Measurements from ENCODE around the gene OSBPL6.

OSBPL6 gene

GRCh38 chr2:178237488-178238153, 43.3 kb downstream of the OSBPL6 start:
- no peak for DNase-seq (ENCODE audit: low read depth in 1 of 2, low spot score in 1 of 2)

DNA sequence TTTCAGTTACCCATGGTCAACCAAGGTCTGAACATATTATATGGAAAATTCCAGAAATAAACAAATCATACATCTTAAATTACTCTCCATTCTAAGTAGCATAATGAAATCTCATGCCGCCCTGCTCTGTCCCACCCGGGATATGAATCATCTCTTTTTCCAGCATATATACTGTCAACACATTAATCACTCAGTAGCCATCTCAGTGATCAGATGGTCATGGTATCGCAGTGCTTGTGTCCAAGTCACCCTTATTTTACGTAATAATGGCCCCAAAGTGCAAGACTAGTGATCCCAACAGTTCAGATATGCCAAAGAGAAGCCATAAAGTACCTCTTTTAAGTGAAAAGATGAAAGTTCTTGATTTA, 43.8 kb downstream of the OSBPL6 start:
- DNase-seq (ENCODE audit: low read depth in 1 of 2, low spot score in 1 of 2), result no peak

- DNase-seq (ENCODE audit: low read depth in 1 of 2, low spot score in 1 of 2), result no peak
Measured at GRCh38 chr2:178238750-178239149, 44.4 kb downstream of the OSBPL6 start.

DNA sequence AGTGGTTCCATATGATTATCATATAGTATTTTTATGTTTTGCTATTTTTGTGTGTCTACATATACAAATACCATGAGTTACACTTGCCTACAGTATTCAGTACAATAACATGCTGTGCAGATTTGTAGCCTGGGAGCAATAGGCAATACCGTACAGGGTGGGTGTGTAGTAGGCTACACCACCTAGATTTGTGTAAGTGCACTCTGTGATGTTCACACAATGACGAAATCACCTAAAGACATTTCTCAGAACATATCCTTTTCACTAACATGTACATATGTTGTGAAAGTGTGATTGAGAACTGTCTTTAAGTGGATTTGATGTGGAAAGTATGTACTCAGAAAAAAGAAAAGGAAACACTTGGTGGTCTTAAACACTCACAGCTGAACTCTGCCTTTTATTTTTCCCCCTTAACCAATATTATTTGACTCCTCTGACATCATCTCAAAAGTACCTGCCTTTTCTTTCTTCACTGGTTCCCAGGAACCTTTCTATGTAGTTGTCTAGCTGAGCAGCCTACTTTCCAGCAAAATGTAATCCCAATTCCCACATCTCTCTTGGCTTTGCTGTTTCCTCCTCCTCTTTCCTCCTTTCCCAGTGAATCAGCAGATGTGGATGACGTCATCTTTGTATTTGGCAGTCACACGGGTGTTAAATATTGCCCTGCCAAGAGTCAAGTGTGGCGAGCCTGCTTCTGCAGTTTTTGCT, 47.7 kb downstream of the OSBPL6 start:
- no peak for DNase-seq (ENCODE audit: low read depth in 1 of 2, low spot score in 1 of 2)

DNA sequence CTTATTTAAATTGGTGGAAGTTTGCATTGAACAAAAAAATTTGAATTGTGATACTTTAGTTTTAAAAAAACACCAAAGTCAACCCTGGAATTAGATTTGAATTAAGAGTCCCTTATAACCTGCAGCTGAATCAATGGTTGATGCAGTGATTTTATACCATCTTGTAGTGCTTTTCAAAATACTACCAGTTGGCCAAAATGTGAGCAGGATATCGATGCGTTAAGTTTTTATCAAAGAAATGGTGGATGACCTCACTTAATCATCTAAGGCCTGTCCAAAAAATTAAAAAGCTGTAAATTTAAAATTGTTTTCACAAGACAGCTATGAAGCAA, 48.2 kb downstream of the OSBPL6 start:
- no peak for DNase-seq (ENCODE audit: low read depth in 1 of 2, low spot score in 1 of 2)

- DNase-seq (ENCODE audit: low read depth in 1 of 2, low spot score in 1 of 2), result no peak
Measured at GRCh38 chr2:178243961-178244360, 49.6 kb downstream of the OSBPL6 start.

DNA sequence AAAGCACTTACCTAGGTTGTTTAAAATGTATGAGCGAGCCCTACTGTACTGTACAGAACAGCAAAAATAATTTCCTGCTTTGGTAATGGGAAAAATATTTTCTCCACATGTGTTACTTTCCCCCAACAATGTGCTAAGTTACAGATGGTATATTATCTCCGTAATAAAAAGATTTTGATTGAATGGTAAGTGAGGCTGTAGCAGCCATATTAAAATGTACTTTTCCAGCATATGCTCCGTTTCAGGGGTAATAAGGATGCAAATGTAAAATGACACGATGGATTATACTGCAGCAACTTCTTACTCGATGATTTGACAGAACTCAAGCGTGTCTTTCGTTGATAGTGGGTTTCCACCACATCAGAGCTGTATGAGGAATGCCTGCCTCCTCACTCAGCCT, 50.5 kb downstream of the OSBPL6 start:
- no peak for DNase-seq (ENCODE audit: low read depth in 1 of 2, low spot score in 1 of 2)

DNA sequence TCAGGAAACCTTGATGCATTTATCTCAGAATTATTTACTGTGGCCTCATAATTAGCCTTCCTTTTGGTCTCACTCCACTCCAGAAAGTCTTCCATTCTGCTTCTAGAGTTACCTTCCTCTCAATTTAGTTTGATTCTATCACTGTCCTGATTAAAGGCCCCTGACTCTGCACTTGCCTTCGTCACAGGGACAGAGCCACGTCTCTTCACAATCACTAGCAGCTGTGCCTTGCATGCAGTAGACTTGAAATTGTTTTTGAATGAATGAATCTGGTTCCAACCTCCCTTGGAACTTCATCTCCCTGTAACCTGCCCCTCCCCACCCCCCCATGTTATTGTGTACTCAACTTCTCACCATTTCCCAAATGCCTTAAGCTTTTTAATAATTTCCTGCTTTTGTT, 52.4 kb downstream of the OSBPL6 start:
- DNase-seq (ENCODE audit: low read depth in 1 of 2, low spot score in 1 of 2), result no peak

DNA sequence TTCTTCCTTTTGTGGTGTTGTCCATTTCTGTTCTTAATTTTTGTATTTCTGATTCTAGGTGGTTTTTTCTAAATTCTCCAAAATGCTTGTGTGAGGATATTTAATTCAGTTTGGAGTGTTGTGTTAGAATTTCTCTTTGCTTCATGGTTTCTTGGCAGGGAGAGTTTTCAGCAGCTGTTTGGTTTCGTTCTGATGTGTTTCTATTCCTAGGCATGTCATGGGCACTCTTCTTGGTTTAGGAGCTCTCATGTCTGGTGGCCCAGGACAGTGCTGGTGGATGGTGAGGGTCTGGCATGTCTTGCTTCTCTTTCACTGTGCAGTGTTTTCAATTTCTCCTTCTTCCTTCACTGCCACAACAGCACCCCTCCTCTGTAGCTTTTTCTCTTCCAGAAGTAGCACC, 52.9 kb downstream of the OSBPL6 start:
- DNase-seq (ENCODE audit: low read depth in 1 of 2, low spot score in 1 of 2), result no peak

- no peak for DNase-seq (ENCODE audit: low read depth in 1 of 2, low spot score in 1 of 2)
Measured at GRCh38 chr2:178250429-178250828, 56.1 kb downstream of the OSBPL6 start.

- DNase-seq (ENCODE audit: low read depth in 1 of 2, low spot score in 1 of 2), result no peak
Measured at GRCh38 chr2:178251151-178251955, 57.0 kb downstream of the OSBPL6 start.

DNA sequence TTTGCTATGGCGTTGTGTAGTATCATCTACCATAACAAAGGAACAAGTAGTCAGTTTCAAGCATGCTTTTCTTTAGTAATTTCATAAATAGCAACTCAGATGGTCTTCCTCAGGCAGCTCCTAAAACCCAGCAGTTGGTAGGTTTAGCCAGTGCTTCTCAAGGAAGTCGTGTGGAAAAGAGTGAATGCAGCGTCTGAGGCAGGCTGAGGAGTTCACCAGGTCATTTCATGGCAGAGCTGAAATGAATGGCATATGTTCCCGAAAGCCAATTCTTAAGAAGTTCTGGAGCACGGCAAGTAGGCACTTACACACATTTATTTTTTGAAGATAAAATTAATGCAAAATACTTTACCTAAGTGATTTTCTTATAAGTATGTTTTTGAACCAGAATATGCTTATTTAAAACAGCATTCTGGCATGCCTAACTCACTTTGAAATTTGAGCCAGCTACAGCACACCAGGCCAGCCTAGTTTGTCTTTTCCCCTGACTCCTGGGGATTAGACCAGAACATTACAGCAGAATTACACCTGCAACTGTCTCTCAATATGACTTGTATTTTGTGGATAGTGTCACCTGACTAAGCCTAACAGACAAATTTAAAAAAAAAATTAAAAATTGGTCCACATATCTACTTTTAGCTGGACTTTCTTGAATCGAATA, 62.2 kb downstream of the OSBPL6 start:
- DNase-seq (ENCODE audit: low read depth in 1 of 2, low spot score in 1 of 2), result no peak

DNA sequence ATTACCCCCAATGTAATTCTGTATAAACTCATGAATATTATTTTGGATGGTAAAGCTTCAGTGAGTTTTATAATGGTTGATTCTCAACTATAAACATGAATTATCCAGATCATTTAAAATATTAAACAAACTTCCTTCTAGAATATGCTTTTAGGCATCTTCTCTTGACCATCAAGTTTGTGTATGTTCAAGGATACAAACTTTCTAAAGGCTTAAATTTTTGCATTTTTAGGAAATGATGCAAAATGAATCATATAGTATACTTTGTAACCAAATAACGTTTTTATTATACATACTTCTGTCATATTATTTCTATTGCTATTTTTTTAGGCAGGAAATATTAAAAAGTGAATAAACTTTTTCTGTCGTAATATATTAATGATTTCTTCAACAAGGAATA, 62.8 kb downstream of the OSBPL6 start:
- no peak for DNase-seq (ENCODE audit: low read depth in 1 of 2, low spot score in 1 of 2)

DNA sequence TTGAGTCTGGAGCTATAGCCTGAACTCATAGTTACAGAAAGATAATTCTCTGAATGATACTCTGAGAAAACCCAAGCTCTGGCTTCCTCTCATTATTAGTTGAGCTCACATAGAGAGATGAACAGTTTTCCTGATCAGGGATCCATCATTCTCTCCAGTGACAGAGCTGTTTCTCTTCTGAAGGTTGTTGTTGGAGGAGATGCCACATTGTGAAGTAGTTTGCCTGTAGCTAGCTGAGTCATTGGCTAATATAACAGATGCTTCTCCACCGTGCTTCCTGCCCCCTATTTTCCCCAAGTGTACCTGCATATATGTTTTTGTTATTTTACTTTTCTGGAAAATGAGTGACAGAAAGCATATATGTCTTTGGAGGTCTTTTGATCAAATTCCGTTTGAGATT, 64.6 kb downstream of the OSBPL6 start:
- DNase-seq (ENCODE audit: low read depth in 1 of 2, low spot score in 1 of 2), result no peak

DNA sequence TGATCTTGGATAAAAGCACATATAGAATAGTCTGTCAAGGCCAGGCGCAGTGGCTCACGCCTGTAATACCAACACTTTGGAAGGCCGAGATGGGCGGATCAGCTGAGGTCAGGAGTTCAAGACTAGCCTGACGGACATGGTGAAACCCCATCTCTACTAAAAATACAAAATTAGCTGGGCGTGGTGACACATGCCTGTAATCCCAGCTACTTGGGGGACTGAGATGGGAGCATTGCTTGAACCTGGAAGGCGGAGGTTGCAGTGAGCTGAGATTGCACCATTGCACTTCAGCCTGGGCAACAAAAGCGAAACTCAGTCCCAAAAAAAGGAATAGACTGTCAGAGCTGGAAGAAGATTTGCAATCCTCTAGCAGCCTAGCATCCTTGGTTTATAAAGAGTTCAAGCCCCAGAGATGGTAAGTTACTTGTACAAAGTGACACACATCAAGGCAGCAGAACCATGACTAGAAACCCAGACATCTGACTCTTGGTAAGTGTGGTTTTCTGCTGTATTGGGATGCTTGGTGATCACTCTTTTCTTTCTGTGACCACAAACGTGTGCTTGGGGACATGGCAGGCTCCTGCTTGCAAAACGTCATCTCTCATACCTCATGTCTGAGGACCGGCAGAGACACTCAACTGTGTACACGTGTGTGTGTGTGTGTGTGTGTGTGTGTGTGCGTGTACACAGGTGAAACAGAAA, 69.0 kb downstream of the OSBPL6 start:
- no peak for DNase-seq (ENCODE audit: low read depth in 1 of 2, low spot score in 1 of 2)

DNA sequence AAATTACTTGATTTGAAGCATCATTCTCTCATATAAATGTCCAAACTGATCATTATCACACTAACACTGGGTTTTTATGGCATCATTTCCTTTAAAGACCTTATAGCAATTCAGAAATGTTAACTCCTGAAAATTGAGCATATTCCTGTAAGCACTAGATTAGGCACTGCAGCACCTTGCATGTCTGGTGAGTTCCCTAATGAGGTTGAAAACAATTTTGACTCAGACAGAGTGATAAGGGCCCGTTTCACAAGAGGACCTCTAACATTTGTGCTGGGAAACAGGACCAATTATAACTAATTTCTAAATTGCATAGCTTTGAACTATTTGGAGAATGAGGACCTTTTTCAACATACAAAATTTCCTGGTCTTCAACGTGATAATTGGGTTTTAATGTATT, 69.9 kb downstream of the OSBPL6 start:
- DNase-seq (ENCODE audit: low read depth in 1 of 2, low spot score in 1 of 2), result no peak

- no peak for DNase-seq (ENCODE audit: low read depth in 1 of 2, low spot score in 1 of 2)
Measured at GRCh38 chr2:178265851-178266250, 71.5 kb downstream of the OSBPL6 start.

GRCh38 chr2:178266445-178266844, 72.1 kb downstream of the OSBPL6 start:
- DNase-seq (ENCODE audit: low read depth in 1 of 2, low spot score in 1 of 2), result no peak

GRCh38 chr2:178267660-178268059, 73.3 kb downstream of the OSBPL6 start:
- DNase-seq (ENCODE audit: low read depth in 1 of 2, low spot score in 1 of 2), result no peak

- DNase-seq (ENCODE audit: low read depth in 1 of 2, low spot score in 1 of 2), result no peak
Measured at GRCh38 chr2:178268435-178268834, 74.1 kb downstream of the OSBPL6 start.

All from activated CD4-positive, alpha-beta T cell treated with anti-CD3 and anti-CD28 coated beads, Interleukin-2, amount 50 U/mL, for 24 hours (primary cell).